GM18907 (cell line): ENCODE measurements around the gene TMEM238.

Experiments used
- ATAC-seq: cut with Tn5 transposase; IDR thresholded peaks from one replicate; pipeline ENCODE4 v1.9.1; 2021; ENCODE audit warnings: mild to moderate bottlenecking, moderate library complexity; ENCODE audit not compliant: unreplicated experiment

The TMEM238 gene

GRCh38 chr19:55382013-55382412, 2.1 kb downstream of the TMEM238 start:
- ATAC-seq = no peak

GRCh38 chr19:55379174-55379573, 4.9 kb downstream of the TMEM238 start:
- ATAC-seq = no peak

GRCh38 chr19:55377356-55378131, 6.5 kb downstream of the TMEM238 start:
- ATAC-seq = no peak

GRCh38 chr19:55376241-55376933, 7.7 kb downstream of the TMEM238 start, which contains the start of gene TMEM190:
Gene TMEM190, plus strand, starts transcription at chr19:55376826. Its CDS starts 28 bp downstream, at chr19:55376854.
- ATAC-seq = no peak

- no peak for ATAC-seq
Observed at GRCh38 chr19:55373993-55374757, 9.9 kb downstream of the TMEM238 start.

- ATAC-seq = no peak
Observed at GRCh38 chr19:55373306-55373992, 10.6 kb downstream of the TMEM238 start.

GRCh38 chr19:55372316-55373081, 11.6 kb downstream of the TMEM238 start:
- no peak for ATAC-seq

GRCh38 chr19:55370305-55370988, 13.6 kb downstream of the TMEM238 start, which contains the start of gene IL11:
Gene IL11, minus strand, starts transcription at chr19:55370463. Its CDS starts 153 bp downstream, at chr19:55370310.
- ATAC-seq = no peak

- no peak for ATAC-seq
Observed at GRCh38 chr19:55369653-55370304, 14.3 kb downstream of the TMEM238 start.

- no peak for ATAC-seq
Observed at GRCh38 chr19:55368701-55369563, 15.2 kb downstream of the TMEM238 start.

GRCh38 chr19:55368106-55368505, 16.0 kb downstream of the TMEM238 start:
- ATAC-seq = no peak

- ATAC-seq = no peak
Observed at GRCh38 chr19:55366790-55367189, 17.3 kb downstream of the TMEM238 start.

- ATAC-seq = no peak
Observed at GRCh38 chr19:55365964-55366363, 18.1 kb downstream of the TMEM238 start.

GRCh38 chr19:55365245-55365644, 18.8 kb downstream of the TMEM238 start:
- no peak for ATAC-seq

- no peak for ATAC-seq
Observed at GRCh38 chr19:55362990-55363716, 20.9 kb downstream of the TMEM238 start, which contains the start of gene GARIN5B. Gene GARIN5B, minus strand, starts transcription at chr19:55363260. Its CDS starts 194 bp downstream, at chr19:55363066.

- ATAC-seq = no peak
Observed at GRCh38 chr19:55362174-55362989, 21.7 kb downstream of the TMEM238 start.
